NCI-H1694 (cell line): Measurements from ENCODE around the gene CREB3L1.
"Not testable (repeated sequence)": the region's sequence is repeated elsewhere in the genome, so short reads cannot be mapped to it uniquely, and the experiment has no call there.

Source experiments
- DNase-seq: peaks from one replicate; lab custom pipeline; 2025; lab: John Stamatoyannopoulos, UW

The CREB3L1 gene

DNA sequence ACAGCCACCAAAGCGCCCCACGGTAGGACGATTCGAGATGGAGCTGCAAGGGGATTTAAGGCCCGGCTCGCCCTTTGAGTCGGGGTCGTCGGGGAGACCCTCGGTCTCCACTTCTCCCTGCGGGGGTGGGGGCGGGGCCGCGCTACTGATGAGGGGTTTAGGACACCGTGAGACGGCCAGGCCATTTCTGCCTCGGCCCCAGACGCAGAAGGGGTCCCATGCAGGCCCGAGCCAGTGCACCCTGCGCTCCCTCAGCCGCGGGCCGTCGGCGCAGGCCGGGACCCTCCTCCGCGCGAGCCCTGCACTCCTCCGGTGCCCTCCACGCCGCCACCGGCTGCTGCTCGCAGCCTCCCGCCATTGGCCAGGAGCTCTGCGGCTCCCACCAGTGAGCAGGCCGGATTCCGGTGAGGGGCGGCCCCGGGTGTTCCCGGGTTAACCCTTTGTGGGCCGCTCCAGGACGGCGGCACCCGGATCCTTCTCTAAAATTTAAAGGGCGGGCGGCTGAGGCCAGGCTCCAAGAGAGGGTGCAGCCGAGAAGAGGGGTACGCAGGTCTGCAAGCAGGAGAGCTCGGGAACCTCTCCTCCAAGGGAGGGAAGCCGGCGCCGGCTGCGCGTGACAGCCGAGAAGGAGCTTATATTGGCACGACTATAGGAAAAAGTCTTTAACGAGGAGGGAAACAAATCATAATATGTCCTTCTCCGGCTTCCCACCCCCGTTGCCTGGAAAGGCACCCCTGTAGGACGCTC is 18.0 kb downstream of the CREB3L1 start:
- DNase-seq = no peak

DNA sequence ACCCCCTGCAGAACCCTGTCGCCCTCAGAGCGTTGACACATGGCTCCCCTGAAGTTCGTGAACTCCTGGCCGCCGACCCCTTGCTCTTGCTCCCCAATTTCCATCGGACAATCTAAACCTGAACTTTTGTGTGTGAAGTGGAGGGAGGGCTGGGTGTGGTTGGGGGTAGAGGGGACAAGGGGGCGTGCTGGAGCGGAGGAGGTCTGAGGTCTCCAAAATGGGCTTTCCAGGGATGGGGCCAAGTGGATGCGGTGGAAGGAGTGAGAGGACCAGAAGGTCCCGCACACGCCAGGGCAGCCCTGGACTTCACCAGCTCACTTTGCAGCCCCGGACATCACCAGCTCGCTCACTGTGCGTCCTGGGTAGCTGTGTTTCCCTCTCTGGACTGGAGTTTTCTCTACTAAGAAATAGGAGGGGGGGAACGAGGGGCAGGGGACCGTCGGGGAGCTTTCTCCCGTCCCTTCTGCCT is 18.6 kb downstream of the CREB3L1 start:
- DNase-seq = no peak

DNA sequence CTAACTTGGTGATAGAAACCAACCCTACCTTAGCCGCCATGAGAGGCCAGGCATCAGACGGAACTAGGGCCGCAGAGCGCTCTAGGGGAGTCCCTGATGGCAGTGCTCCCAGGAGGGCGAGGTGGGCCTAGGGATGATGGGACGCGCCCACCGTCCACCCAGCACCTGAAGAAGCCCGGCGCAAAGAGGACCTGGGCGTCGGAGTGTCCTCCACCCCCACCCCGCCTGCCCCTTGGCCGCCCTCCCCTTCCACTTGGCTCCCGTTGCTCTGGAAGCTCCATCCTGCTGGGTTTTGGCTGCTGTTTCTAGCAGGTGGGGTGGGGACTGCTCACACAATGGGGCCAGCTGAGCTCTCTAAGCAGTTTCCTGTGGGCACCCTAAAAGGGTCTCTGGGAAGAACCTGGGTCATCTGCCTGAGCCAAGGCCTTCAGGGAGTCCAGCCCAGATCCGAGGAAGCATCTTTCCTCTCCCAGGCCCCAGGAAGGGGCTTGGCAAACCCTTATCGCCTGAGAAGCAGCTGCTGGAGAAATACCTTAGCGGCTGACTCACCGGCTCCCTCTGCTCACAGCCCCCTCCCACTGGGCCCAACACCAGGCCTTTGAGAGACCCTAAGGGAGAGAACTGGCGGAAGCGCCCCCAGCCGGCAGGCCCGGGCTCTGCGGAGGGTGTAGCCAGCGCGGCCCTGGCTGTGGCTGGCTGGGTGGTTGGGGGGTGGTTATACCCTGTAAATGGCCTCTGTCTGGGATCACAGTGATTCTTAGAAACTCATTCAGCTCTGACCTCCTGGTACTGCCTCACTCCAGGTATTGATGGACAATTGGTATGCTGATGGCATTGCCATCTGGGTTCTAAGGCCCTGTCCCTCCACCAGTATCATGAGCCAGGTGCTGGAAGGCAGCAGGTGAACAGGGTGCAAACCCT is 19.3 kb downstream of the CREB3L1 start:
- DNase-seq = no peak

DNA sequence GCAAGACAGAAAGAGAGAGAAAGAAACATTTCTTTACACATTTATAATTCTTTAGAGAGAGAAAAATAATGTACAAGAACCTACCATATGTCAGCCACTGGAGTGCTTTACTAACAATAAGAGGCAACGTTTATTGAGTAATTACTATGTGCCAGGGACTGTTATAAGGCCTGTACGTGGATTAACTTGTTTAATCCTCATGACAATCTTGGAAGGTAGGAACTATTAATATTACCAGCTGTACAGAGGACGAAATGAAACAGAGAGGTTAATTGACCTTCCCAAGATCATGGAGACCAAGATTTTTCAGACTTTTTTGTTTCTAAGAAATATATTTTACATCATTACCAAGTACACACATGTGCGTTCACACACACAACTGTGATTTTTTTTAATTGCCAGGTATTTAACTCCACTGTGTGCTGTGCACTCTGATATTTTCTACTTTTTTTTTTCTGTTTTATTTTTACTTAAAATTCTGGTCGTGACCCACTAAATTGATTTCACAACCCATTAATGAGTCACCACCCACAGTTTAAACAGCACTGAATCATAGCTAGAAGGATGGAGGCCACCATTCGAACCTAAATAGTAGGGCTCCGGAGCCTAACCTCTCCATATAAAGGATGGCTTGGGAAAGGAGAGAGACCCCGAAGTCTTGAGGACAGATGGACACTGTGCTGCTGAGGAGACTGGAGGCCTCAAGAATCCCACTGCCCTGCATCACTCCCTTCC is 21.4 kb downstream of the CREB3L1 start:
- no peak for DNase-seq

DNA sequence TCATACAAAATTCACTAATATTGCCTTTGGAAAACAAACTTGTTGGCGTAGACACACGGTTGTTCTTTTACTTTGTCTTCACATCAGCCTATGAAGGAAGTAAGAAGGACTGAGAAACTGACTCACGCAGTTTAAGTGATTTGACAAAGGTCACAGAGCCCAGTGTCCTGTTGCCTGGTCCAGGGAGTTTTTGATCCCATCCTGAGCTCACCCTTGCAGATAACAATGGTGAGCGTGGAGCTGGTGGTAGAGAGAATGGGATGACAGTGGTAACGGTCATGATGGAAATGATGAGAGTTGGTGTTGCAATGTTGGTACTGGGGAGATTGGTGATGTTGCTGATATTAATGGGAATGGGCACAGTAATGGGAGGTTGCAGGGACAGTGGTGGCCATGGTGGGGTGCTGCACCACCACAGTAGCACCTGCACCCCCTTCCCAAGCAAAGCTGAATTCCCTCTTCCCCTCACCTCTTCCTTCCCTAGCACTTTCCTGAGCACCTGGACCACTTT is 22.0 kb downstream of the CREB3L1 start:
- no peak for DNase-seq

DNA sequence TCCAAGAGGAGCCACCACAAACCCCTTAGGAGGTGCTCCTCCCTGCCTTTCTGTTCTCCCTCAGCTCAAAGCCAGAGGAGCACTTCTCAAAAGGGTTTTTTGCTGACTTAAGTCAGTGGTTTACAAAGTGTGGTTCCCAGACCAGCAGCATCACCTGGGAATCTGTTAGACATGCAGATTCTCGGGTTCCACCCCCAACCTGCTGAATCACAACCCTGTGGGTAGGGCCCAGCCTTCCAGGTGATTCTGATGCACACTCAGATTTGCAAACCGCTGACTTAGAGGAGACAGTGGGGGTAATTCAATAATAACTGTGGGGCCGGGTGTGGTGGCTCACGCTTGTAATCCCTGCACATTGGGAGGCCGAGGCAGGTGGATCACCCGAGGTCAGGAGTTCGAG is 22.8 kb downstream of the CREB3L1 start:
- no peak for DNase-seq

DNA sequence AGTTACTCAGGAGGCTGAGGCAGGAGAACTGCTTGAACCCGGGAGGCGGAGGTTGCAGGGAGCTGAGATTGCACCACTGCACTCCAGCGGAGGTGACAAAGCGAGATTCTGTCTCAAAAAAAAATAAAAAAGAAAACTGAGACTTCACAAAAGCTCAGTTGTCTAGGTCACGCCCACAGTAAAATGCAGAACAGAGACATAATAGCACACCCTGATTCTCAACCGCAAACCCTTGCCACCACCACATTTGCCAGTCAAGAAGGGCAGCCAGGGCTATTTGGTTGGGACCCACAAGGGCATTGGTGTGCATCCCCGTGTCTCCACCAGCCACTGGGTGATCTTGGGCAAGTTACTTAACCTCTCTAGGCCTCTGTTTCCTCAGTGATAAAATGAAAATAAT is 25.4 kb downstream of the CREB3L1 start:
- DNase-seq = no peak

DNA sequence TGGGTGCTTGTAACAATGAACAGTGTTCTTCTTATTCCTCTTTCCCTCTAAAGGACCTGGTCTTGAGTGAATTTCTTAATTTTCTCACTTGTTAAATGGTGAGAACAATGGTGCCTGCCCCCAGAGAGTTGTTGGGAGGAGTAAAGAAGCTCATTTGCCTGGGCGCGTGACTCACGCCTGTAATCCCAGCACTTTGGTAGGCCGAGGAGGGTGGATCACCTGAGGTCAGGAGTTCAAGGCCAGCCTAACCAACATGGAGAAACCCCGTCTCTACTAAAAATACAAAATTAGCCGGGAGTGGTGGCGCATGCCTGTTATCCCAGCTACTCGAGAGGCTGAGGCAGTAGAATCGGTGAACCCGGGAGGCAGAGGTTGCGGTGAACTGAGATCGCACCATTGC is 26.6 kb downstream of the CREB3L1 start:
- not testable (repeated sequence) for DNase-seq

DNA sequence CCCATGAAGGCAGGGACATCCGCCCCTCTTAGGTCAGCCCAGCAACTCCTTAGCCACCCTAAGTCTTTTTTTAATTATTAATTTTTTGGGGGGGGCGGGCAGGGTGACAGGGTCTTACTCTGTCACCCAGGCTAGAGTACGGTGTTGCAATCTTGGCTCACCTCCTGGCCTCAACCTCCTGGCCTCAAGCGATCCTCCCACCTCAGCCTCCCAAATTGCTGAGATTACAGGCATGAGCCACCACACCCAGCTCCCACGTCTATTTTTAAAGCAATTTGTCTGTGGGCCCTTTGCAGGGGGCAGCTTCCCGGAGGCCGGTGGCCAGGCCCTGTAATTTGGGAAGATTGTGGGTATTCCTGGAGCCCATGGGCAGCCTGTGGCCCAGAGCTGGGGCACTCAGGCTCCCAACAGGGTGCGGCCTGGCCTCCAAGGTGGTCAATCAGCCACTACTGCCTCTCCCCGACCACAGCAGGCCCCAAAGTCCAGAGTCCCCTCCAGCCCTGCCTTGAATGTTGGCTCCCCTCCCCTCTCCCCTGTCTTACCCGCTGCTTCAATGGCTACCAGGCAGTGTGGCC is 27.2 kb downstream of the CREB3L1 start:
- DNase-seq = no peak

DNA sequence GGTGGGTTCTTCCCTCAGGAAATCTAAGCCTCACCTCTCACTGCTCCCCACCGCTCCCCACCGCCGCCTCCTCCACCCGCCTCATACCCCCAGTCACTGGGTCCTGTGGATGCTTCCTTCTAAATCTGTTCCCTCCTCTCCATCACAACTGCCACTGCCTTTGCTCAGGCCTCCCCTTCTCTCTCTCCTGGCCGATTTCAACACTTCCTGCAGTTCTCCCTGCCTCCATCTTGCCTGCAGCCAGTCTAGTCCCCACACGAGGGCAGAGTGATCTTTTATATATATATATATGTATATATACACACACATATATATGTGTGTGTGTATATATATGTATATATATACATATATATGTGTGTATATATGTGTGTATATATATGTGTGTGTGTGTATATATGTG is 27.8 kb downstream of the CREB3L1 start:
- no peak for DNase-seq

DNA sequence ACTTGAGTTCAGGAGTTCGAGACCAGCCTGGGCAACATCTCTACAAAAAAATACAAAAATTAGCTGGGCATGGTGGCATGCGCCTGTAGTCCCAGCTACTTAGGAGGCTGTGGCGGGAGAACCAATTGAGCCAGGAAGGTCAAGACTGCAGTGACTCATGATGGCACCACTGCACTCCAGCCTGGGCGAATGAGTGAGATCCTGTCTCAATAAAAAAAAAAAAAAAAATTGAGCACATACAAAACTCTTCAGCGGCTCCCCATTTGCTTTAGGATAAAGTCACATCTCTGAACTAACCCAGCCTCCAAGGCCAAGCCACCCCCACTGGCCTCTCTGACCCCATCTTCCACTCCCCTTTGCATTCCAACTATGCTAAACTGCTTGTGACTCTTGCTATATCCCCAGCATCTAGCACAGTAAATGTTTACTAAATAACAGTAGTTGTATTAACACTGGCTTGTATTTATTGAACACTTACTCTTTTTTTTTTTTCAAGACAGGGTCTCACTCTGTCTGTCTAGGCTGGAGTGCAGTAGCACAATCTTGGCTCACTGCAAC is 28.9 kb downstream of the CREB3L1 start:
- DNase-seq = no peak

DNA sequence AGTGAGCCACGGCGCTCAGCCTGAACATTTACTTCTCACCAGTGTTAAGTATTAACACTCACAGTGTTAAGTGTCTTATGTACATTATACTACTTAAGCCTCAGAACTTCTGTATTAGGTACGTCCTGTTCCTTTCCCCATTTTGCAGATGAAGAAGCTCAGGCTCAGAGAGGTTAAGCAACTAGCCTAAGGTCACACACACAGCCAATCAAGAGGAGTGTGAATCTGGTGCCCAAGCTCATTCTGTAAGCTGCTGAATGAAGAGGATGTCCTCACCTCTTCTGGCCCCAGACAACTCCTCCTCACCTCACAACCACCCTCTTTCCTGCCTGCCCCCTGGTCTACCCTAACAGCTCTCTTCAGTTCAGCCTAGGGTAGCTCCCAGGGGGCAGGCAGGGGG is 29.9 kb downstream of the CREB3L1 start:
- DNase-seq = no peak

DNA sequence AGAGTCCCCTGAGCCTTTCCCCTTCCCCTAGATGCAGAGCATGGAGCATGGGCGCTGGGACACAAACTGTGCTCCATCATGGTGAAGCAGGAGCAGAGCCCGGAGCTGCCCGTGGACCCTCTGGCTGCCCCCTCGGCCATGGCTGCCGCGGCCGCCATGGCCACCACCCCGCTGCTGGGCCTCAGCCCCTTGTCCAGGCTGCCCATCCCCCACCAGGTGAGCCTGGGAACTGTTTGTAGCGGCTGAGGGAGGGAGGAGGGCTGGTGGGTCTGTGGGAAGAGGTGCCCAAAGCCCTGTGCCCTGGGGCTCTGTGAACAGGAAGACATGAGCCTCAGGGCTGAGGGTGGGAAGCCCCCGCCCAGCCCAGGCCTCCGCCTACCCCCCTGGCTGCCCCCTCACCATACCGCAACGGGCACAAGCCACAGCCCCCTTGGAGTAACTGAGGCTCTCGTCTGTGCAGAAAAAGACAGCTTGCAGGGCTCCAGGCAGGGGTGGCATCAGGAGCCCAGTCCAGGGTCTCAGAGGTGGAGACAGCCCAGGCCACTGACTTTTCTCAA is 30.4 kb downstream of the CREB3L1 start:
- DNase-seq = no peak

DNA sequence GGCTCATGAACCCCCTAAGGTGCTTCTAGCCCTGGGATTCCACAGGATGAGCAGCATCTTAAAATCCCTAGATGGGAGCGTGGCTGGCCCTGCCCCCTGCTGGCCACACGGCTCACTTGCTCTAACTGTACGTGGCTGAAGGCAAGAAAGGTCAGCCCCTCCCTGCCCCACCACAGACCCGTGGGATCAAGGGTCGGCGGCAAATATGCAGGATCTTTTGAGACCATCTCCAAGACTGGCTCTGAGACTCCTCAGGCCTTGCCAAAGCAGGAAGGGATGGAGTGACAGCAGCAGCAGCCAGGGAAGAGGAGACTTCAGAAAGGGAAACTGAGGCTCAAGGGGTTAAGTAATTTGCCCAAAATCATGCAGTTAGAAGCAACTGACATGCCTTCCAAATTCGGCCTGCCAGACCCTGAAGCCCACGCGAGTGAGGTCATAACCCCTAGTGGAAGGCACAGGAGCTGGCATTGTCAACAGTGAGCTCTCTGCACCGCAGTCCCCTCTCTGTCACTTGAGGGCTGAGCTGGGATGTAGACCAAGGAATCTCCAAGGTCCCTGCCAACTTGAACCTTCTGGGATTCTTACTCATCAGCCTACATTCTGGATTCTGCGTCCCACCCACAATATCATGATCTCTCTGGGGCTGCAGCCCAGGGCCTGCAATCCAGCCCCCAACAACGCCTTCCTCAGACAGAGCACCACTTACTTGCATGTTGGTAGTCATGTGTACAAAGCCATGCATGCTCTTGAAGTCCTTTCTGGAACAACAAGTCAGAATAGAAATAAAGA is 31.4 kb downstream of the CREB3L1 start:
- peak; percentile 24 for DNase-seq

DNA sequence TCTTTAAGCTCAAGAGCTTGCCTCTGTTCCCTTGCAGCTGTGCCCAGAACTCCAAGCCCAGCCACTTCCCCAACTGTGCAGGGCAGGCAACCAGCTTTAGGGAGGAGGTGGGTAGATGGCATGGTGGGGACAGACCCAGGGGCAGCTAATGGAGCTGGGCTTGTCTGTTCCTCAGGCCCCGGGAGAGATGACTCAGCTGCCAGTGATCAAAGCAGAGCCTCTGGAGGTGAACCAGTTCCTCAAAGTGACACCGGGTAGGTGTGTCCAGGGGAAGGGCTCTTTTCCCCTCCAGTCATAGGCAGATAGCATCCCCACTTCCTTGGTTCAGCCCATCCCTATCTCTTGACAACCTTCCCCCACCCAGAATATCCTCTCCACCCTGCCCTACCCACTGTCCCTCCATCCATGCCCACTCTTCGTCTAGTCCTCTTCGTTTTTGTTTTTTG is 32.4 kb downstream of the CREB3L1 start:
- DNase-seq = no peak

DNA sequence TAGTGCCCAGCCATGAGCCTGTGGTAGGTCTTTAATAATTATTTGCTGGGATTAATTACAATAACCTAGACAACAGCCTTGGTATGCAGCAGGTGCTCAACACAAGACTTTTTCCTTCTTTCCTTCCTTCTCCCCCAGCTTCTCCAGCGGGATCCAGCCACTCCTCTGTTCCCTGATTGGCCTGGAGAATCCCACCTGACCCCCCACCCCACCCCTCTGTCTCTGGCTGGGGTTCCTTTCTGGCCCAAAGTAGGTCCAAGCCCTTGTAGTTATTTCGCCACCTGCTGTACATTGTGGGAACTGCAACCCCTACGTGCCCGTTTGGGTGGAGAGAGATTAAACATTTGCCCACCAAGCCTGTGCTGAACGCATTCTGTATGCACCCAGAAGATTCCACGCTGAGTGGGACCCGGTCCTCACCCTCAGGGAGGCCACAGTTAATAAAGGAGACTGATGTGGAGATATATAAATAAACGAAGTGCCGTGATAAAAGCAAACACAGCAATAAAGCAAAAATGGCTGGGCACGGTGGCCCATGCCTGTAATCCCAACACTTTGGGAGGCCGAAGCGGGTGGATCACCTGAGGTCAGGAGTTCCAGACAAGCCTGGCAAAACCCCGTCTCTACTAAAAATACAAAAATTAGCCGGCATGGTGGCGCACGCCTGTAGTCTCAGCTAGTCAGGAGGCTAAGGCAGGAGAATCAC is 37.7 kb downstream of the CREB3L1 start:
- peak; percentile 75 for DNase-seq

DNA sequence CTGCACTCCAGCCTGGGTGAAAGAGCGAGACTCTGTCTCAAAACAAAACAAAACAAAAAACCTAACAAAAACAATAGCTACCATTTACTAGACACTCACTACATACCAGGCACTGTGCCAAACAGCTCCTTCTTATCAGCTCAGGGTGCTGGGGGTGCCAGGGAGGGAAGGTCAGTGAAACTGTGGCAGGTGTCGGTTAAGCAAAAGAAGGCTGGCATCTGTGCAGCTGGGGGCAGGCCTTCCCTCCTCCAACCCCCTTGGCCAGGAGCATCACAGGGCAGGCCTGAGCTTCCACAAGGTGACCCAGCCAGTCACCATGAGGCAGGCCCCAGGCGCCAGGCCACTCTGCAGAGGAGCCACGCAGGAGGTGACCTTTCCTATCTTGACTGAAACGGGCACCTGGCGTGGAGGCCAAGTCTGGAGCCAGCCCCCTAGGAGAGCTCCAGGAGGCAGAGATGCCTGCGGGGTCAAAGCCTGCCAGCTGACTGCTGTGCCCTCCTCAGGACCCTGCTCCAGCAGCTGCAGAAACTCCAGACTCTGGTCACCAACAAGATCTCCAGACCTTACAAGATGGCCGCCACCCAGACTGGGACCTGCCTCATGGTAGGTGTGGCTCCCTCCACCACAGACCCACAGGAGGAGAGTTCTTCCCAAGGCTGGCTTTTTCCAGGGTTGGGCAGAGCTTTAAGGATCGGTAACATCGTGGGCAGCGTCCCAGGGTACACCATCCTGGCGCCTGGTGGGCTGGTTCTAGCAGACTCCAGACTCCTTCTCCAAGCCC is 38.5 kb downstream of the CREB3L1 start:
- DNase-seq = no peak

DNA sequence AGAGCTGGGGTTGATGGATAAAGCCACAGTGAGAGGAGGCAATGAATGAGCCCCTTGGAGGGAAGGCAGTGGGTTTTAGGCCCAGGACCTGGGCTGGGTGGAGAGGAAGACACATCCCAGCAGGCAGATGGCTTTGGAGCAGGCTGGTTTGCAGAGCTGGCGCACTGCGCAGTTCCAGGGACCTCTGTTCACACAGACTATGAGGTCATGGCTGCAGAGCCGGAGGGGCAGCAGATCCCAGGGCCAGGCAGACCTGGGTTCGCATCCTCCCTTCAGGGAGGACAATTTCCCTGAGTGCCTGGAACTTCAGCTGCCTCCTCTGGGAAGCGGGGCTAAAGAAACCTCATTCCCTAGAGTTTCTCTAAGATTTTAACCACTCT is 41.6 kb downstream of the CREB3L1 start:
- DNase-seq = no peak

DNA sequence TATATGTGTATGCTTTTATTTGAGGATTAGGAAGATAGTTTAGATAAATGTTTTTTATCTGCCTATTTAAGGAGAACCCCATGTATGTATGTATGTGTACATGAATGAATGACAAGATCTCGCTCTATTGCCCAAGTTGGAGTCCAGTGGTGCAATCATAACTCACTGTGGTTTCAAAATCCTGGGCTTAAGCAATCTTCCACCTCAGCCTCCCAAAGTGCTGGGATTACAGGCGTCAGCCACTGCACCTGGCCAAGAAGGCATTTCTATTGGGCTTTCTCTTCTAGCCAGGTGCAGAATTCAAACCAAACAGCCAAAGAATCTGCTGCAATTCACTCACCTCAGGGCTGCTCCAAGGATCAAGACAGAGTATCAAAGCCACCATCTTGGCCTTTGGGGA is 44.3 kb downstream of the CREB3L1 start:
- DNase-seq = no peak
